Caco-2 (cell line): ENCODE data around the gene TSPAN4. TPM values are rescaled to one million over a fixed set of nuclear protein-coding genes. Genes with fewer than 3 reads are reported as not detected.

Experiments used
- BruUV-seq: library from RNA; stranded (reverse); fragments of 400-500 nt; replicated peaks from 2 replicates; lab custom pipeline; 2021; lab: Mats Ljungman, UMichigan
- CTCF ChIA-PET: fragments of 300-600 bp; sonication (Branson Sonifier 250); formaldehyde crosslinking; loops from one replicate; lab custom pipeline; 2022; ENCODE audit warnings: antibody characterized with exemption; lab: Charles Lee
- POLR2A ChIA-PET: fragments of 300-600 bp; sonication (Branson Sonifier 250); formaldehyde crosslinking; loops from one replicate; lab custom pipeline; 2022; ENCODE audit warnings: antibody characterized with exemption; lab: Charles Lee
- DNase-seq, 2 experiments: peaks; one replicate each; pipeline versions ENCODE4 v3.0.0 to v3.0.0-alpha.2; 2020 to 2022
- H3K27me3 ChIP-seq: replicated peaks from 2 replicates; pipeline ENCODE4 v1.6.0; 2011; ENCODE audit warnings: low read length; ENCODE audit not compliant: control insufficient read depth, insufficient read depth
- H3K36me3 ChIP-seq: 2 replicates; pipeline ENCODE4 v1.5.1; 2011; ENCODE audit warnings: low read length; ENCODE audit not compliant: control insufficient read depth, insufficient read depth
- H3K4me1 ChIP-seq: fragments of 250-450 bp; sonication (Bioruptor Pico); 2 replicates; pipeline ENCODE4 v1.5.1; 2020; ENCODE audit warnings: mild to moderate bottlenecking
- H3K4me3 ChIP-seq: 2 replicates; pipeline ENCODE4 v1.5.1; 2011; ENCODE audit warnings: low read depth, mild to moderate bottlenecking, control low read depth, low read length
- H3K9me3 ChIP-seq: fragments of 250-450 bp; sonication (Bioruptor Pico); 2 replicates; pipeline ENCODE4 v1.5.1; 2020; ENCODE audit warnings: mild to moderate bottlenecking, moderate library complexity
- H3K27ac Mint-ChIP-seq: one replicate; pipeline ENCODE4 v1.8.0; 2022; ENCODE audit warnings: mixed read lengths; ENCODE audit not compliant: unreplicated experiment
- H3K27me3 Mint-ChIP-seq: one replicate; pipeline ENCODE4 v1.8.0; 2022; ENCODE audit warnings: mixed read lengths; ENCODE audit not compliant: insufficient read depth, unreplicated experiment
- H3K36me3 Mint-ChIP-seq: one replicate; pipeline ENCODE4 v1.8.0; 2022; ENCODE audit warnings: mild to moderate bottlenecking, mixed read lengths; ENCODE audit not compliant: insufficient read depth, unreplicated experiment
- H3K4me1 Mint-ChIP-seq: one replicate; pipeline ENCODE4 v1.8.0; 2022; ENCODE audit warnings: low read depth, mixed read lengths; ENCODE audit not compliant: unreplicated experiment
- H3K4me3 Mint-ChIP-seq: one replicate; pipeline ENCODE4 v1.8.0; 2022; ENCODE audit warnings: mild to moderate bottlenecking, moderate library complexity, mixed read lengths; ENCODE audit not compliant: unreplicated experiment
- H3K9me3 Mint-ChIP-seq: one replicate; pipeline ENCODE4 v1.8.0; 2022; ENCODE audit warnings: mixed read lengths; ENCODE audit not compliant: unreplicated experiment
- intact Hi-C: fragments of 100-400 bp; cut with micrococcal nuclease; formaldehyde crosslinking; loops from one replicate; pipeline ENCODE4 v1.10.0; 2022; ENCODE audit not compliant: unreplicated experiment
- total RNA-seq: library from RNA; stranded (reverse); gene quantifications from 2 replicates; pipeline ENCODE4 v1.2.3, GENCODE V29; 2022
- TF ChIP-seq, protein P1 (sequence below), 2 experiments: fragments of 200-600 bp in 1 of 2; IDR thresholded peaks; 1 replicate in 1 of 2; 2 replicates in 1 of 2; pipeline versions ENCODE4 v1.5.1 to v1.8.0; 2011 to 2022; ENCODE audit warnings: antibody characterized with exemption in 1 of 2, control low read depth in 1 of 2, inconsistent platforms in 1 of 2, low read depth in 1 of 2, low read length in 1 of 2, mild to moderate bottlenecking in 1 of 2, moderate library complexity in 1 of 2; ENCODE audit not compliant: insufficient read depth in 1 of 2, severe bottlenecking in 1 of 2, unreplicated experiment in 1 of 2

Gene TSPAN4
- total RNA-seq, 1 experiment from 2014 or later = 95.9 TPM

DNA sequence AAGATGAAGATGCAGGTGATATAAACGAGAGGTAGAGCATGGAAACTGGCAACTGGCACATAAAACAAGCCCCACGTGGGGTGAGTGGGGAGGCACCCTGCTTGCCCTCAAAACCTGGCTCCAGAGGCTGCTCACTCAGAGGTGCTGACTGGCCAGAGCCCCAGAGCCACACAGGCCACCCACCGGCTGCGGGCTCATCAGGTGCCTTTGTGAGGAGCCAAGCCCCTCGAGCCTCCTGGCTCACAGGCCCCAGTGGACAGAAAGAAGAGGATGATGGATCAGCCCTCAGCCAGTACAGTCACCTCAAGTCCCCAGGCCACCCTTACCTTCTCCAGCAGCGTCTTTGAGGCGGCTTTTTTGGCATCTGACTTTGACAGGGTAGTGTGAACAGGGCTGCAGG is 61.7 kb downstream of the TSPAN4 start:
- TF ChIP-seq, protein P1, sequence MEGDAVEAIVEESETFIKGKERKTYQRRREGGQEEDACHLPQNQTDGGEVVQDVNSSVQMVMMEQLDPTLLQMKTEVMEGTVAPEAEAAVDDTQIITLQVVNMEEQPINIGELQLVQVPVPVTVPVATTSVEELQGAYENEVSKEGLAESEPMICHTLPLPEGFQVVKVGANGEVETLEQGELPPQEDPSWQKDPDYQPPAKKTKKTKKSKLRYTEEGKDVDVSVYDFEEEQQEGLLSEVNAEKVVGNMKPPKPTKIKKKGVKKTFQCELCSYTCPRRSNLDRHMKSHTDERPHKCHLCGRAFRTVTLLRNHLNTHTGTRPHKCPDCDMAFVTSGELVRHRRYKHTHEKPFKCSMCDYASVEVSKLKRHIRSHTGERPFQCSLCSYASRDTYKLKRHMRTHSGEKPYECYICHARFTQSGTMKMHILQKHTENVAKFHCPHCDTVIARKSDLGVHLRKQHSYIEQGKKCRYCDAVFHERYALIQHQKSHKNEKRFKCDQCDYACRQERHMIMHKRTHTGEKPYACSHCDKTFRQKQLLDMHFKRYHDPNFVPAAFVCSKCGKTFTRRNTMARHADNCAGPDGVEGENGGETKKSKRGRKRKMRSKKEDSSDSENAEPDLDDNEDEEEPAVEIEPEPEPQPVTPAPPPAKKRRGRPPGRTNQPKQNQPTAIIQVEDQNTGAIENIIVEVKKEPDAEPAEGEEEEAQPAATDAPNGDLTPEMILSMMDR (IDR thresholded peaks at IDR 0.05; ENCODE audit: insufficient read depth in 1 of 2, low read depth in 1 of 2, low read length in 1 of 2, severe bottlenecking in 1 of 2, unreplicated experiment in 1 of 2) = no peak
- Histone ChIP-seq H3K4me3 (no peak overlapping the region), H3K4me1 (no peaks in the 10 kb centered on the region; the same call in 1 of the 2 replicates), H3K27me3 (no peaks in the 10 kb centered on the region), H3K9me3 (no peaks in the 10 kb centered on the region), H3K36me3 (peaks cover 7% of the 10 kb centered on the region)
- no peaks in the 10 kb centered on the region for H3K9me3 Mint-ChIP-seq
- H3K36me3 Mint-ChIP-seq = peaks cover 48% of the 10 kb centered on the region
- ChIA-PET CTCF (no interaction called here), POLR2A (no interaction called here)
- H3K4me3 Mint-ChIP-seq = no peak overlapping the region
- no TSS peak for BruUV-seq
- DNase-seq = no peak
- H3K4me1 Mint-ChIP-seq = peaks cover 6% of the 10 kb centered on the region
- no peak overlapping the region for H3K27ac Mint-ChIP-seq
- intact Hi-C loops = no loop called here
- H3K27me3 Mint-ChIP-seq = no peaks in the 10 kb centered on the region

DNA sequence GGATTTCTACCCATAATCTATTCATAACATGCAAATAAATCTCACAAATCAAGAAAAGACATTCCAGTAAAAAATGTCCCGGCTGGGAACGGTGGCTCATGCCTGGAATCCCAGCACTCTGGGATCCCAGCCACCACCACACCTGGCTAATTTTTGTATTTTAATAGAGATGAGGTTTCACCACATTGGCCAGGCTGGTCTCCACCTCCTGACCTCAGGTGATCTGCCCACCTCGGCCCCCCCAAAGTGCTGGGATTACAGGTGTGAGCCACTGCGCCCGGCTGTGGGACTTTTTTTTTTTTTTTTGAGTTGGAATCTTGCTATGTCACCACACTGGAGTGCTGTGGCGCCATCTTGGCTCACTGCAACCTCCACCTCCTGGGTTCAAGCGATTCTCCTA is 63.3 kb downstream of the TSPAN4 start:
- BruUV-seq = no TSS peak
- H3K27me3 ChIP-seq = no peaks in the 10 kb centered on the region
- Mint-ChIP-seq H3K27me3 (no peaks in the 10 kb centered on the region), H3K4me1 (peaks cover 6% of the 10 kb centered on the region), H3K27ac (no peak overlapping the region), H3K4me3 (no peak overlapping the region), H3K9me3 (no peaks in the 10 kb centered on the region), H3K36me3 (peaks cover 44% of the 10 kb centered on the region)
- ChIA-PET POLR2A (no interaction called here), CTCF (interaction anchor here (0.6 kb wide), 1 partner anchor 31 kb away, joined by 3 read pairs; no protein-coding TSS in a partner anchor)
- intact Hi-C loops = no loop called here
- no peak overlapping the region for H3K4me3 ChIP-seq
- peaks cover 3% of the 10 kb centered on the region for H3K36me3 ChIP-seq
- DNase-seq = no peak
- no peaks in the 10 kb centered on the region for H3K9me3 ChIP-seq
- TF ChIP-seq, protein P1 (IDR thresholded peaks at IDR 0.05; ENCODE audit: insufficient read depth in 1 of 2, low read depth in 1 of 2, low read length in 1 of 2, severe bottlenecking in 1 of 2, unreplicated experiment in 1 of 2) = no peak
- H3K4me1 ChIP-seq = no peaks in the 10 kb centered on the region; the same call in 1 of the 2 replicates

DNA sequence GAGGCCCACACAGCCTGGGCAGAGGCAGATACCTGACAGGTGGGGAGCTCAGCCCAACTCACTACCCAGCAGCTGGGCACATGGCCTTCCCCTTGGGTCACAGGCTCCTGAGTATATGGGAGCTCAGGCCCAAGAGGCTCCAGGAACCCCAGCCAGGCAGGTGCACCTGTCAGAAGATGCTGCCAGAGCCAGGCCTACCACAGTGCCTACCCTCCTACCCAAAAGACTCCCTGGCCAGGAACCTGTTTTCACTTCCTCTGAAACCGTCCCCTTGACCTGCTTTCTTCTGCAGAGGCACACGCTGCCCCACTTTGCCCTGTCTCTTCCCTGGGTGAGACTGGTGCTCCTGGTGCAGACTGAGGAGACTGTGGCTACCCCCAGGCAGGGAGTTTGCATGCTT is 65.0 kb downstream of the TSPAN4 start:
- Histone ChIP-seq H3K4me3 (no peak overlapping the region), H3K36me3 (peaks cover 2% of the 10 kb centered on the region; the same call in 1 of the 2 replicates), H3K4me1 (peaks cover 6% of the 10 kb centered on the region), H3K27me3 (no peaks in the 10 kb centered on the region), H3K9me3 (no peaks in the 10 kb centered on the region)
- ChIA-PET POLR2A (no interaction called here), CTCF (interaction anchor here (0.6 kb wide), 1 partner anchor 14 kb away, joined by 4 read pairs; no protein-coding TSS in a partner anchor)
- peaks cover 43% of the 10 kb centered on the region for H3K36me3 Mint-ChIP-seq
- DNase-seq = no peak
- no peak overlapping the region for H3K4me3 Mint-ChIP-seq
- intact Hi-C loops = no loop called here
- H3K4me1 Mint-ChIP-seq = peaks cover 6% of the 10 kb centered on the region
- no TSS peak for BruUV-seq
- H3K9me3 Mint-ChIP-seq = no peaks in the 10 kb centered on the region
- TF ChIP-seq, protein P1 (IDR thresholded peaks at IDR 0.05; ENCODE audit: insufficient read depth in 1 of 2, low read depth in 1 of 2, low read length in 1 of 2, severe bottlenecking in 1 of 2, unreplicated experiment in 1 of 2) = no peak
- no peak overlapping the region for H3K27ac Mint-ChIP-seq
- H3K27me3 Mint-ChIP-seq = no peaks in the 10 kb centered on the region
